ENCODE data around the gene TRPM2.

The TRPM2 gene

DNA sequence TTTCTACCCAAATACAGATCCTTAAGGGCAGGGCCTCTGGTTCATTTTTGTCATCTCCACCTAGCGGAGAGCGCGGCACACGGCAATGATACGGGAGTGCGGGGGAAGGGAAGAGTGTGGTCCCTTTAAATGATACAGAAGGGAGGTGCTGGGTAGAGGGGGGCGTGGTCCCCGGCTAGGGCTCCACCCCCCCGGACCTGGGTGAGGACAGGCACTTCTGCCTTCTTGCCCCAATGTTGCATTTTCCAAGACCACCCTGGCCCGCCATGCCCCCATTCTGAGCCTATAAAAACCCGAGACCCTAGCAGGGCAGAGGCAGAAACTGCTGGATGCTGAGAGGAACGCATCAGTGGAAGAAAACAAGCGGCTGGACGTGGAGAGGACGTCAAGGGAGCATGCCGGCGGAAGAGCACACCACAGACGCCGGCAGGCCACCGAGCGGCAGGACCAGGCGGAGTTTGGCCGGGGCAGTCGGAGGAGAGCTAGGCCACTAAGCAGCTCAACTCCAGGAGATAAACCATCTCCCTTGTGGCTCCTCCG, 131.9 kb downstream of the TRPM2 start:
- peak; percentile 23 for DNase-seq (ENCODE audit: low read depth)

DNA sequence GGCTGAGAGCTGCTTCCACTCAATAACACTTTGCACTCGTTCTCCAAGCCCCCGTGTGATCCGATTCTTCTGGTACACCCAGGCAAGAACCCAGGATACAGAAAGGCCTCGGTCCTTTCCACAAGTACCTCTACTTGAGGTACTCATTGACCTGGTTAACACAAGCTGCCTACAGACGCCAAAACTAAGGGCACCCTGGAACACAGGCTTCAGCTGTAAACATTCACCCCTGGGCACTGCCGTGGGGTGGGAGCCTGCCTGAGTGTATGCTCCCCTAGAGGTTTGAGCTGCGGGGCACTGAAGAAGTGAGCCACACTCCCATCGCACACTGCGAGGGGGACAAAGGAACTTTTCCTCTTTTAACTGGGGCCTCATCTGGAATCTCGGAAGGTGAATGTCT, 132.4 kb downstream of the TRPM2 start:
- no peak for DNase-seq (ENCODE audit: low read depth)

DNA sequence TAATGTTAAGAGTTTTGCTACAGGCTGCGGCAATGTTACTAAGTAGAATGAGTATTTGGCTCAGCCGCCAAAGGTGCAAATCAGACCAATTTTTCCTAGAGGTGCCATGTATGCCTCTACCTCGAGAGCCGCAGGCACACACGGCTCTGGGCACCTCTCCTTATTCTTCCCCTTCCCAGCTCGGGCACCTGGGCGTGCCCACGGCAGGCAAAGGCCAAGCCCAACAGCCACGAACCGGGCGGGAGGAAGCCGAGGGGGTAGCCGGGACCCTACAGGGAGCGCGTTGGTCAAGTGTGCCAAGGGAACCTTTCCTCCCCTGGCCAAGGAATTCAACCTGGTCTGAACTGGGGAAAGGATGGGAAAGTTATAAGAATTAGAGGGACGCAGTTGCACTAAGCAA, 132.9 kb downstream of the TRPM2 start:
- DNase-seq (ENCODE audit: low read depth): no peak

DNA sequence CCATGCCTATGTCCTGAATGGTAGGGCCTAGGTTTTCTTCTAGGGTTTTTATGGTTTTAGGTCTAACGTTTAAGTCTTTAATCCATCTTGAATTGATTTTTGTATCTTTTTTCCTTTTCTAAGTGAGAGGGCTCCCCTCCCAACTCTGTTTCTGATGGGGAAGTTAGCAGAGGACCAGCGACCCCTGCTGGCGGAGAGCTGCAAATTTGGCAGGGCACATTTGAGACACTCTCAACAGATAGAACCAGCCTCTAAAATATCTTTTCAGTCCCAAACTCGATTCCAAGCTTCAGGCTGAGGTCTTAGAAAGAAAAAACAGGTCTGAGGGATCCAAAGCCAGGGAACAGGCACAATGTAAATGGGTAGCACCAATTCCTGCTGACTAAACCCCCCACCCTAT, 134.4 kb downstream of the TRPM2 start:
- DNase-seq (ENCODE audit: low read depth): peak; percentile 27

DNA sequence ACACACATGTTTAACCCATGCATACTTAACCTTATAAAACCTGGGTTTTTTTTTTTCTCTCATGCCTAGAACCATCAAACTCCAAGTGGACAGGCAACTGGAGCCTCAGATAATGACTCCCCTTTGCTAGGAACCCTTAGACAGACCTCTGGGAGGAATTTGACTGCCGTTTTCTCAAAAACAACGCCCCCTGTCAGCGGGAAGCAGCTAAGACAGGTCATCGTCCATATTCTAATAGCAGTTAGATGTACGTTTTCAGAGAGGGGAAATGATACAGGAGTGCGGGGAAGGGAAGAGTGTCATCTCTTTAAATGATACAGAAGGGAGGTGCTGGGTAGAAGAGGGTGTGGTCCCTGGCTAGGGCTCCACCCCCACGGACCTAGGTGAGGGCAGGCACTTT, 136.5 kb downstream of the TRPM2 start:
- no peak for DNase-seq (ENCODE audit: low read depth)

DNA sequence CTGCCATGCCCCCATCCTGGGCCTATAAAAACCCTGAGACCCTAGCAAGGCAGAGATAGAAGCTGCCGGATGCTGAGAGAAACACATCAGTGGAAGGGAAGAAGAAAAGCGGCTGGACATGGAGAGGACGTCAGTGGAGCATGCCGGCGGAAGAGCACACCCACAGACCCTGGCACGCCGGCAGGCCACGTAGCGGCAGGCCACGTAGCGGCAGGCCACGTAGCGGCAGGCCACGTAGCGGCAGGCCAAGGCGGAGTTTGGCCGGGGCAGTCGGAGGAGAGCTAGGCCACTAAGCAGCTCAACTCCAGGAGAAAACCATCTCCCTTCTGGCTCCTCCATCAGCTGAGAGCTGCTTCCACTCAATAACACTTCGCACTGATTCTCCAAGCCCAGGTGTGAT, 137.0 kb downstream of the TRPM2 start:
- DNase-seq (ENCODE audit: low read depth): no peak

DNA sequence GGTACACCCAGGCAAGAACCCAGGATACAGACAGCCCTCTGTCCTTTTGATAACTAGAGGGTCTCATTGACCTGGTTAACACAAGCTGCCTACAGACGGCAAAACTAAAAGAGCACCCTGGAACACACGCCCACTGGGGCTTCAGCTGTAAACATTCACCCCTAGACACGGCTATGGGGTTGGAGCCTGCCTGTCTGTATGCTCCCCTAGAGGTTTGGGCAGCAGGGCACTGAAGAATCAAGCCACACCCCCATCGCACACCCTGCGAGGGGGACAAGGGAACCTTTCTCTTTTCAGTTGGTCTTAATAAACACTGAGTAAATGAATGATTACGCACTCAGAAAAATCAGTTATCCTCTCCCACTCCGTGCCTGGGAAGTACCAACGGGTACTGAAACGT, 137.4 kb downstream of the TRPM2 start:
- no peak for DNase-seq (ENCODE audit: low read depth)
